Stimulated activated CD4-positive, alpha-beta T cell treated with anti-CD3 and anti-CD28 coated beads, Interleukin-2, amount 100 ng/mL, for 24 hours (primary cell): ENCODE results near the gene CISD1.
"Not testable (repeated sequence)": the region's sequence is repeated elsewhere in the genome, so short reads cannot be mapped to it uniquely, and the experiment has no call there.

Experiments used
- DNase-seq, 2 donors: peaks; one replicate each; pipeline ENCODE4 v3.0.0-alpha.2; 2020

Gene CISD1

DNA sequence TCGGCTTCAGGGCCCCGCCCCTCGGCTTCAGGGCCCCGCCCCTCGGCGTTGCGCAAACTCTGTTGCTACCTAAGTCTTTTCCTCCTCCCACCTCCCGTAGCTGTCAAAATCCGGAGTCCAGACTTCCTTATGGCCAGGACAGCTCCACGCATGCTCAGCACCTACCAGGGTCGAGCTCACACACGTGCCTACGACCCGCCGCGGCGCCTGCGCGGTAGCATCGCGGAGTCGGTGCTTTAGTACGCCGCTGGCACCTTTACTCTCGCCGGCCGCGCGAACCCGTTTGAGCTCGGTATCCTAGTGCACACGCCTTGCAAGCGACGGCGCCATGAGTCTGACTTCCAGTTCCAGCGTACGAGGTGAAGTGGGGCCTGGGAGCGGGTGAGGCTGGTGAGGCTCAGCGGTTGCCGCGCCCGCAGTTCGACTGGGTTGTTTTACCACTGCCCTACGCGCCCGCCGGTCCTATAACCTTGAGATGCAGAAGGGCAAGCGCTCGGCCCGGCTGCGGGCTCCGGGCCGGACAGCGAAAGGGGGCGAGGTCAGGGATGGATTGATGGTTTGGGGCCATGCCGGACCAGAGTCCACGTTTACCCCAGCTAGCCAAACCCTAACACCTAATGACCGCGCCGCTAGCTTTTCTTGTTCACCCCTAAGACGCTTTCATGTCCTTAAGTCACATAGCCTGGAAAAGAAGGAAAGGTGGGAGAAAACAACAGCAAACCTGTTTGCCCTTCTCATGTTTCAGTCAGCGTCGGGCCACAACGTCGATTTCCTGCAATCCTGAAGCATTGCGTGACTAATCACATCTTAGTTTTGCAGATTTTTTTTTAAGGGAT, at the start of gene CISD1:
TSS of gene CISD1 (plus strand) at position 217 of the 836 bp plus-strand sequence. CDS start at position 329, 112 bp downstream.
- peak; percentile 91 to 95 for DNase-seq

DNA sequence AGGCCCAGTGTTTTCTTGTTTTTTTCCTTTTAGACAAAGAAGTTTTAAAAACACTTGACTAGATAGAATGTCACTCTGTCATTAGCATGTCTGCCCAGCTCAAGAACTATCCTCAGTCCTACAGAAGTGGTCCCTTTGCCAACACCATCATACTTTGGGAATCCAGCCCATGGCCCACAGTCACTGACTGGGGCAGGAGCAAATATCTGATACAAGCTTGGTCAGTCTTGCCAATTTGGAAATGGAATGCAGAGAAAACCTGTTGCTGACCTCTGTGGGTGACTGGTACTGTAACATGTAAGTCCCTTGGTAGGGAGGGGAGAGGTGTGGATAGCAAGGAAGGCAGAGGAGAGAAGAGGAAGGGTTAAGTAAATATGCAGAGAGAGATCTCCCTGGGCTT, 49.1 kb upstream of the CISD1 start:
- no peak for DNase-seq

DNA sequence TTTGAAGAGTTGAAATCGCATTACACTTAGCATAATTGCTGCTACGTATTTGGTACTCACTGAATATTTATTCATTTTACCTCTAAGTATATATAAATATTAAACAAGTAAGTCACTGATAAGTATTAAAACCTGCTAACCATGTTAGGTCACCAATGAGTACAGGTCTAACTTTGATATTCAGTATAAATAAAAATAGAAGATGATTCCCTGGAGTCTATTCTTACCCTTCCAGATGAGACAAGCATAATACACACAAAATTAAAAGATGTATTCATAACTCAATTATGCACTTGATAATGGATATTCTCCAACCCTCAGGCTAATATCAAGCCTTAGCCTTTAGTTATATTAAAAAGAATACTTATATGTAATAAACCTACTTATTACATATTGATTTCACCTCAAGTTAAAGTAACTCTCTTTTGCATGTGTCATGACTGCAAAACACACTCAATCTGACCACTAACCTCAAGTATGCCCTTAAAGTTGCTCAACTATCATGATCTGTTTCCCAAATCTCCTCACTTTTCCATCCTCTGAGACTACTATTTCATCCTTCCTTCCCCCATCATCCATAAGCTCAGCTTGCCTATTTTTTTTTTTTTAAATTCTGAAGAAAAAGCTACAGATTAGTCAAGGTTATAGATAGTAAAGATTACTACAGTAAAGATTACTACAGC, 48.1 kb upstream of the CISD1 start:
- no peak for DNase-seq

DNA sequence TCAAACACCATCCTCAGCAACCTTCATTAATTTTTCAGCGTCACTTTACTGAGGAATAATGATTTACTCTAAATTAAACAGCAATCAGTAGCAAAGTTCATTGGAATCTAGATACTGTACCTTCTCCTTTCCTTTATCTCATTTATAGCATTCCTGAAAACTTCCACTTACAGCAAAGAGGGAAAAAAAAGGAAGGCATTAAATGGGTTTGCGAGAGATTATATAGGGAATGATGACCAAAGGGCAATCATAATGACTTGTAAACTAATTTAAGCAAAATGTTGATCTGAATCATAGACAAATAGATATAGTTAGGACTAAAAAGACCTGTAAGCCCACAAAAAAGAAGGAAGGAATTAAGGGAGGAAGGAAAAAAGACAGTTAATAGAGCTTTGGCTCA, 43.3 kb upstream of the CISD1 start:
- no peak for DNase-seq

DNA sequence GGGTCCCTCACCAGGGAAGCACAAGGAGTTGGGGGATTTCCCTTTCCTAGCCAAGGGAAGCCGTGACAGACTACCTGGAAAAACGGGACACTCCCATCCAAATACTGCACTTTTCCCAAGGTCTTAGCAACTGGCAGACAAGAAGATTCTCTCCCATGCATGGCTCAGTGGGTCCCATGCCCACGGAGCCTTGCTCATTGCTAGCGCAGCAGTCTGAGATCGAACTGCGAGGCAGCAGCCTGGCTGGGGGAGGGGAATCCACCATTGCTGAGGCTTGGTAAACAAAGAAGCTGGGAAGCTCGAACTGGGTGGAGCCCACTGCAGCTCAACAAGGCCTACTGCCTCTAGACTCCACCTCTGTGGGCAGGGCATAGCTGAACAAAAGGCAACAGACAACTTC, 39.1 kb upstream of the CISD1 start:
- not testable (repeated sequence) for DNase-seq

DNA sequence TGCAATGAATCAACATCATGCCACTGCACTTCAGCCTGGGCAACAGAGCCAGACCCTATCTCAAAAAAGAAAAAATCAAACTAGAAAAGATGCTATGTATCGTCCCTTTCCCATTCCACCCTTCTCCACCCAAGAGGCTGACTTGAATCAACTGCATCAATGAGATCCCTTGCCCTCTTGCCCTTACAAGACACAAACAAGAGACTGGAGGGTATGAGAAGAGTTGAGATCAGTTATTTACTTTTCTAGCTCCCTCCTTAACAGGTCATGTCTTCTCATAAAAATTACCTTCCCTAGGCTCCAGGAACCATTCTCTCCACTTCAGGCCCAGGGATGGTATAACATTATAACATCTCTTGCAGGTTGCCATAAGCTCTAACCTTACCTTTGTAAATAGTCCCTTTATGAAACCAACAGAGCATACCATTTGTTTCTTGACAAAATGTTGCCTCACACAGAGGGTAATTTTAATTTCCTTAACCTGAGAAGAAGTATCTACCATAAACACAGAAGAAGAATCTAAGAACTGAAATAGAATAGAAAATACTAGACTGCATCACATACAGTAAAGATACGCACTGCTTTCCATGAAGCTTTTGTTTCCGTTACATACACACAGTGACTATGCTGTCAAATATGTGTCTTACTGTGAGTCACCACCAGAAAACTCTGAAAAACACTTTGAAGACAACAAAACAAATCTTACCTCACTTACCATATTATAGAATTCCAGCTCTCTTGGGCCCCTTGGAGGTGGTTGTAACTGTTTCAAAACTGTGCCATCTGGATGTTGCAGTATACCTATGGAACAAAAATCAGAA, 31.7 kb upstream of the CISD1 start:
- DNase-seq, result no peak

DNA sequence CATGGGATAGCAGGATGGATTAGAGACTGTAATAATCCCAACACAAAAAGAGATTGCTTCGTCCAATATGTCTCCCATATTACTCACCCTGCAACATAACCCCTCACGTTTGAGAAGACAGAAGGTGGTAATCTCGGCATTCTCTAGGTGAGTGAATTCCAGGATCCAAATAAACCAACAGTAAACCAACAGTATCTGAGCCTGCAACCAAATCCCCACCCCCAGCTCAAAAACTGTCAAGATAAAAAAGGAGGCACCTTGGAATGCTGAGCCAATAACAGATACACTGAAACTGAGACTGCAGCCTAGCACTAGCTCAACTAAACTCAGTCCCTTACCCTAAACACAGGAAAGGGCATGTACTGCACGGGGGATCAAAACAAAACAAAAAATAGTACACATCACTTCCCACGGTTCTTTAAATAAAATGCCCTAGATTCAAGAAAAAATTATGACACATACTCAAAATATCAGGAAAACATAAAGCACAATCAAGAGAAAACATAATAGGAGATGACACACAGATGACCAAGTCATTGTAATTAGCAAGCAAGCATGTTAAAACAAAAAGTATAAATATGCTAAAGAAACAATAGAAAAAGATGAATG, 29.3 kb upstream of the CISD1 start:
- no peak for DNase-seq

DNA sequence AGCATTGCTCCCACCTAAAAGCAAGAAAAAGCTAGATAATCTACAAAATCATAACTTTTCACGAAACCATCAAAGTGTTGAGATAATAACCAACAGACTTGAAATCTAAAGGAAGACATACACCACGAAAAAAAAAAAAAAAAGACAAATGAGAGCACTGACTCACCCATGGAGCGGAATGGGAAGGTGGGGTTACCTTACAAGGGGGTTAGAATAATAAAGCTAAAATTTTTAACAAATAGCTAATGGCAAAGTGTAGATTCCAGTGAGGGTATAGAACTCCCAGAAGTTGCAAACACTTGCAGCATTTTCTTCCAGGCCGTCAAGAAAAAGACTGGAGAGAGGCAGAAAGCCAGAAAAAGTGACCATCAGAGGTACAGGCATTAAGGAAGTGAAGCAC, 28.4 kb upstream of the CISD1 start:
- DNase-seq, result no peak

DNA sequence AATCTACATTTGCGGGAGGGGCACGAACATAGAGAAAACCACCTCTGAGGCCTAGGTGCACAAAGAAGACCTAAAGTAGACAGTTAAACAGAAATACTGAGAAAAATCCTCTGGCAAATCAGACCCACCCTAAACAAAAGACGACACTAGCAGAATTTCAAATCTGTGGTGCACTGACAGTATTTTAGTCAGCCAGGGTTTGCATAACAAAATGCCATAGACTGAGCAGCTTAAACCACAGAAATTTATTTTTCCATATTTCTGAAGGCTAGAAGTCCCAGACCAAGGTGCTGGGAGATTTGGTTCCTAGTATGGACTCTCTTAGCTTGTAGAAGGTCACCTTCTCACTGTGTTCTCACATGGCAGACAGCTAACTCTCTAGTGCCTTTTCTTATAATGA, 27.6 kb upstream of the CISD1 start:
- no peak for DNase-seq

DNA sequence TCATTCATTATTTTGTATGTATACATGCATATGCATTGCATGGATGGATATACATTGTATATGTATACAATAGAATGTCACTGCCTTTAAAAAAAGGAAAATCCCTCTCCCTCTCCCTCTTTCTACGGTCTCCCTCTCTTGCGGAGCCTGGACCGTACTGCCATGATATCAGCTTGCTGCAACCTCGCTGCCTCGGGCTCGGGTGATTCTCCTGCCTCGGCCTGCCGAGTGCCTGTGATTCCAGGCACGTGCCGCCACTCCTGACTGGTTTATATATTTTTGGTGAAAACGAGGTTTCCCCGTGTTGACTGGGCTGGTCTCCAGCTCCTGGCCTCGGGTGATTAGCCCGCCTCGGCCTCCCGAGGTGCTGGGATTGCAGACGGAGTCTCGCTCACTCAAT, 25.7 kb upstream of the CISD1 start:
- DNase-seq, result no peak

DNA sequence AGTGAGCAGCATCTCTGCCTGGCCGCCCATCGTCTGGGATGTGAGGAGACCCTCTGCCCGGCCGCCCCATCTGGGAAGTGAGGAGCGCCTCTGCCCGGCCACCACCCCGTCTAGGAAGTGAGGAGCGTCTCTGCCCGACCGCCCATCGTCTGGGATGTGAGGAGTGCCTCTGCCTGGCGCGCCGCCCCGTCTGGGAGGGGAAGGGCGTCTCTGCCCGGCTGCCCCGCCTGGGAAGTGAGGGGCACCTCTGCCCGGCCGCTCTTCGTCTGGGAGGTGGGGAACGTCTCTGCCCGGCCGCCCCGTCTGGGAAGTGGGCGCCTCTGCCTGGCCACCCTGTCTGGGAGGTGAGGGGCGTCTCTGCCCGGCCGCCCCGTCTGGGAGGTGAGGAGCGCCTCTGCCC, 25.2 kb upstream of the CISD1 start:
- DNase-seq, result not testable (repeated sequence)

DNA sequence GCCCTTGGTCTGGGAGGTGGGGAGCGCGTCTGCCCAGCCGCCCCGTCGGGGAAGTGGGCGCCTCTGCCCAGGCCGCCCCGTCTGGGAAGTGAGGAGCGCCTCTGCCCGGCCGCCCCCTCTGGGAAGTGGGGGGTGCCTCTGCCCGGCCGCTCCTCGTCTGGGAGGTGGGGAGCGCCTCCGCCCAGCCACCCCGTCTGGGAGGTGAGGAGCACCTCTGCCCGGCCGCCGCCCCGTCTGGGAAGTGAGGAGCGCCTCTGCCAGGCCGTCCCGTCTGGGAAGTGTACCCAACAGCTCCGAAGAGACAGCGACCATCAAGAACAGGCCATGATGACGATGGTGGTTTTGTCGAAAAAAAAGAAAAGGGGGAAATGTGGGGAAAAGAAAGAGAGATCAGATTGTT, 24.7 kb upstream of the CISD1 start:
- not testable (repeated sequence) for DNase-seq

DNA sequence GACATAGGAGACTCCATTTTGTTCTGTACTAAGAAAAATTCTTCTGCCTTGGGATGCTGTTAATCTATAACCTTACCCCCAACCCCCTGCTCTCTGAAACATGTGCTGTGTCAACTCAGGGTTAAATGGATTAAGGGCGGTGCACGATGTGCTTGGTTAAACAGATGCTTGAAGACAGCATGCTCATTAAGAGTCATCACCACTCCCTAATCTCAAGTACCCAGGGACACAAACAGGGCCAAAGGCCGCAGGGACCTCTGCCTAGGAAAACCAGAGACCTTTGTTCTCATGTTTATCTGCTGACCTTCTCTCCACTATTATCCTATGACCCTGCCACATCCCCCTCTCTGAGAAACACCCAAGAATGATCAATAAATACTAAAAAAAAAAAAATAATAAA, 24.3 kb upstream of the CISD1 start:
- not testable (repeated sequence) for DNase-seq

DNA sequence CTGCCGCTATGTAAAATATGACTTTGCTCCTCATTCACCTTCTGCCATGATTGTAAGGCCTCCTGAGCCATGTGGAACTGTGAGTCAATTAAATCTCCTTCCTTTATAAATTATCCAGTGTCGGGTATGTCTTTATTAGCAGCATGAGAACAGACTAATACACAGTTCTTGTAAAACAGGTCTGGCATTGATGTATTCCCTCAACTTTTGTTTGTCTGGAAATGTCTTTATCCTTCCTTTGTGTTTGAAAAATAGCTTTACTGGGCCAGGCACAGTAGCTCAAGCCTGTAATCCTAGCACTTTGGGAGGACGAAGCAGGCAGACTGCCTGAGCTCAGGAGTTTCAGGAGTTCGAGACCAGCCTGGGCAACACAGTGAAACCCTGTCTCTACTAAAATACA, 15.8 kb upstream of the CISD1 start:
- no peak for DNase-seq

DNA sequence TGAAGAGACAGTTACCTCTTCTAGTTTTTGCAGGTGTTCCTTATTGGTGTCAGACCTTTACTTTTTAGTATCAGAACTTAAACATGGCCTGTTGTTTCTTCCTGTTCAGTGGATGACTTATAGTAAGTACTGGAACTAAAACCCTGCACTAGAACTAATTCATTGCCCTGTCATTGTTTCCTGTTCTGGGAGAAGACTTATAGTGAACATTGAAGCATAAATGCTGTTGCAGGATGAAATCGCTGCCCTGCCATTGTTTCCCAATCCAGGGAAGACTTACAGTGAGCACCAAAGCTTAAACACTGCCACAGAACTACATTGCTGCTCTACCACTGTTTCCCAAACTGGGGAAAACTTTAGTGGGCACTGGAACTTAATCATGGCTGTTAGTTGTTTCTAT, 14.3 kb upstream of the CISD1 start:
- no peak for DNase-seq

DNA sequence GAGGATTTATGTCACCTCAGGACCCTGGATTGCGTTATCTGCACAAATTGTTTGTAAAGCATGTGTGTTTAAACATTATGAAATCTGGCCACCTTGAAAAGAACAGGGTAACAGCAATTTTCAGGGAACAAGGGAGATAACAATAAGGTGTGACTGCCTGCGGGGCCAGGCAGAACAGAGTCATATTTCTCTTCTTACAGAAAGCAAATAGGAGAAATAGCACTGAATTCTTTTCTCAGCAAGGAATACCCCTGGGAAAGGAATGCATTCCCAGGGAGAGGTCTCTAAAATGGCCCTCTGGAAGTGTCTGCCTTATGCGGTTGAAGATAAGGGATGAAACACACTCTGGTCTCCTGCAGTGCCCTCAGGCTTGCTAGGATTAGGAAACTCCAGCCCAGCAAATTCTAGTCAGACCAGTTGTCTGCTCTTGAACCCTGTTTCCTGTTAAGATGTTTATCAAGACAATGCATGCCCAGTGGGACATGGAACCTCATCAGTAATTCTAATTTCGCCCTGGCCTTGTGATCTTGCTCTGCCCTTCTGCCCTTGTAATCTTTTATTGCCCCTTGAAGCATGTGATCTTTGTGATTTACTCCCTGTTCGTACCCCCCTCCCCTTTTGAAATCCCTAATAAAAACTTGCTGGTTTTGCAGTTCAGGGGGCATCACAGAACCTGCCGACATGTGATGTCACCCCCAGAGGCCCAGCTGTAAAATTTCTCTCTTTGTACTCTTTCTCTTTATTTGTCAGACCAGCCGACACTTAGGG, 12.8 kb upstream of the CISD1 start:
- DNase-seq, result not testable (repeated sequence)

DNA sequence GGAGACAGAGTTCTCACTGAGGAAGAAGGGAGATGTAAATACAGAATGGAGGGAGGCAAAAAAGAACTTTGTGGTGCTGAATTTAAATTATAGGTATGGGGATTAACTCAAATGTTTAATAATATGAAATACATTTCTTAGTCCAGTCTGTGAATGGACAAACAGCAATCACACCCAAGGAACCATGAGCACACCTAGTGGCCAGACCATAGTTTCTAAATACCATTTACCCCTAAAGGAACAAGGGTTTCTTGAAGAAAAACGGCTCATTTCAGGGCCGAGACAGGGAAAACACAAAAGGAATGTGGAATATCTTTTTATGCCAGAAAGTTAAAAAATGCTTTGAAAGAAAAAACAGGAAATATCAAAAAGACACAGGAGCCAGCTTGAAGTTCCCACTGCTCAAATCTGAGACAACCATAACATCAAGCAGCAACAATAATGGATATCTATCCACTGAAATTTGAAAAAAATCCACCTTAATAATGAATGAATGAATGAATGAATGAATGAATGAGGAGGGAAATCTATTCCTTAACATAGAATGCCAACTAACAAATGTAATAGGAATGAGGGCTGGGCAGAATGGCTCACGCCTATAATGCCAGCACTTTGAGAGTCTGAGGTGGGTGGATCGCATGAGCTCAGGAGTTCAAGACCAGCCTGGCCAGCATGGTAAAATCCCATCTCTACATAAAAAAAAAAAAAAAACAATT, 9.8 kb upstream of the CISD1 start:
- DNase-seq, result no peak

DNA sequence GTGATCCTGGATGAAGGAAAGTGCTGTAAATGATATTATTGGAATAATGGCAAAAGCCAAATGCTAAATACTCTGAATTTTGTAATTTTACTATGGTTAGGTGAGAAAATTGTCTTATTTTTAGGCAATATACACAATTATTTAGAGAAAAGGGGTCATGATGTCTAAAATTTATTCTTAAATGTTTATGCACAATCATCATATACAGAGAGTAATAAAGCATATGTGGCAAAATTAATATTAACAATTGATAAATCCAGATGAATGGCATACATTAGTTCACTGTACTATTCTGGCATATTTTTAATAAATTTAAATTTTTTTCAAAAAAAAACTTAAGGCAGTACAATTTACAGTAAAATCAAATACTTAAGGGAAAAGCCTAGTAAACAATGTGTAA, 8.6 kb upstream of the CISD1 start:
- DNase-seq, result no peak

DNA sequence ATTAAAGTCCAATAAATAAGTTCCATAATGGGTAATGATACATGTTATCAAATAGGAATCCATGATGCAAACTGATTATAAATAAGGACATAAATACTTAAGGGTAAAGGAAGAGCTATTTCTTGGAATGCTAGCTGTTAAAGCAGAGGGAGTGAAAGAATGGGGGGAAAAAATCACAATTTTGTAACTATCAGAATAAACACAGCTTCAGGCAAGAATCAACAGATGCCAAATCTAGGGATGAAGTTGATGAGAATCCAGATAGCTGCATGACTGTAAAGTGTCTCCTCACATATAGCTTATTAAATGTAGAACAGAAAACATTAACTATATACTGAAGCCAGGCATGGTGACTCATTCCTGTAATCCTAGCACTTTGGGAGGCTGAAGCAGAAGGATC, 6.2 kb upstream of the CISD1 start:
- DNase-seq, result no peak

DNA sequence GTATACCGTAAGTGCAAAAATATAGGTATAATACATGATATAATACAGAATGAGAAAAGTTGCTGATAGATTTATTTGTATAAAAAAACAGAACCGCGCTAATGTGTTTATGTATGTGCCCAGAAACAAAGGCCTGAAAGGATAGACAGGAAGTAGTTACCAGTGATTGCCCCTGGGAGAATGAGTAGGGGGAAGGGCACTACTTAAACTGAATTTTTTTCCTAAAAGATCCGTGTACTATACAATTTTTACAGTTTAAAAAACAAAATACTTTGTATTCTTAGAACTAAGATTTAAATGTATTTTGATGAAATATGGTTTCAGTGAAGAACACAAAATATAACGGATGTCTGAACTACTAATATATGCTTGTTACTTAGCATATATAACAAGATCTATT, 4.2 kb upstream of the CISD1 start:
- DNase-seq, result no peak

DNA sequence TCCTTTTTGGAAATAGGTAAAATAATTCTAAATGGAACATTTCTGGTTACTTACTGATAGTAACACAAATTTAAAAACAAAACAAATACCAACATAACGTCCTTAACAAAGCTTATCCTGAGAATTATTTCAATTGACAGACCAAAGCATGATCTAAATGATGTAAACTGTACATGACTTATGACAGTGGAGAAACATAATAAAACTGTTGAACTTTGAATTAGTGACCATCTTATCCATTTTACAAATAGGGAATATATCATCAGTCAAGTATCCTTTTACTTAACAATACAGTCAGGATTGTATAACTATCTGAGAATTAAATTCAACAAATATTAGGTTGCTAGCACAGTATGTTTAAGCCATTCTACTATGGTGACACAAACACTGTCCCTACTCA, 3.7 kb upstream of the CISD1 start:
- no peak for DNase-seq
